H1 (cell line): ENCODE measurements around the gene KRTAP1-3. TPM values are rescaled to one million over a fixed set of nuclear protein-coding genes. Genes with fewer than 3 reads are reported as not detected.

Experiments used
- NANOG ChIP-seq: IDR thresholded peaks from 2 replicates; pipeline ENCODE4 v1.6.1; 2011; ENCODE audit warnings: low read length, low read depth, mild to moderate bottlenecking, inconsistent platforms; ENCODE audit not compliant: insufficient read depth, poor library complexity, severe bottlenecking
- polyA plus RNA-seq, 7 experiments: library from polyadenylated mRNA; depleted of rRNA in 3 of 7; stranded (reverse) in 5 of 7; unstranded in 2 of 7; fragments of >200 nt in 5 of 7; fragments of 200-250 nt in 2 of 7; gene quantifications; 1 replicate in 5 of 7; 2 replicates in 1 of 7; 4 replicates in 1 of 7; pipeline versions ENCODE4 v1.2.1 to v1.2.3, GENCODE V29; 2011 to 2013; ENCODE audit warnings: missing spikeins in 2 of 7, mixed read lengths in 2 of 7
- total RNA-seq: library from RNA; stranded (reverse); fragmentation: NEBNext Ultra II Directional; extraction: Animal tissue kit (Norgen Biotek cat#: 25700); gene quantifications from 2 replicates; pipeline ENCODE4 v1.2.1, GENCODE V29; 2021

Gene KRTAP1-3
- total and polyA plus RNA-seq, 2 of the 8 experiments (the other 6 are each of a cell fraction or from before 2014, with no cell fraction given): not detected

DNA sequence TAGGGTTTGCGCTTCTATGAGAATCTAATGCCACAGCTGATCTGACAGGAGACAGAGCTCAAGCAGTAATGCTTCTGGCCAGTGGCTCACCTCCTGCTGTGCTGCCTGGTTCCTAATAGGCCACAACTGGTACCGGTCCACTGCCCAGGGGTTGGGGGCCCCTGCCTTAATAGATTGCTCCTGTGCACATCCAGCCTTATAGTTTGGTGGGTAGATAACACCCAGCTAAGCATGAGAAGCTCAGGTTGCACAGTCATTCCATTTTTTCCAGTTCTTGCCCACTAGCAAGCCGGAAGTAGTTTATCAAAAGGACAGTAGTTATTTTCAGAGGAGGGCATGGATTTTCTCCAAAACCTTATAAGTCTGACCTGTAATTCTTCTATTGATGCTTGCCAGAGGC lies 15.3 kb downstream of the KRTAP1-3 start (continued):
- no peak for TF ChIP-seq NANOG
